Right hindlimb (tissue), 1 donor: ENCODE measurements around the gene APOF.
"Not testable (repeated sequence)": the region's sequence is repeated elsewhere in the genome, so short reads cannot be mapped to it uniquely, and the experiment has no call there.

ENCODE experiments used
- DNase-seq: peaks from one replicate; pipeline ENCODE4 v3.0.0-alpha.2; 2018

Gene APOF

DNA sequence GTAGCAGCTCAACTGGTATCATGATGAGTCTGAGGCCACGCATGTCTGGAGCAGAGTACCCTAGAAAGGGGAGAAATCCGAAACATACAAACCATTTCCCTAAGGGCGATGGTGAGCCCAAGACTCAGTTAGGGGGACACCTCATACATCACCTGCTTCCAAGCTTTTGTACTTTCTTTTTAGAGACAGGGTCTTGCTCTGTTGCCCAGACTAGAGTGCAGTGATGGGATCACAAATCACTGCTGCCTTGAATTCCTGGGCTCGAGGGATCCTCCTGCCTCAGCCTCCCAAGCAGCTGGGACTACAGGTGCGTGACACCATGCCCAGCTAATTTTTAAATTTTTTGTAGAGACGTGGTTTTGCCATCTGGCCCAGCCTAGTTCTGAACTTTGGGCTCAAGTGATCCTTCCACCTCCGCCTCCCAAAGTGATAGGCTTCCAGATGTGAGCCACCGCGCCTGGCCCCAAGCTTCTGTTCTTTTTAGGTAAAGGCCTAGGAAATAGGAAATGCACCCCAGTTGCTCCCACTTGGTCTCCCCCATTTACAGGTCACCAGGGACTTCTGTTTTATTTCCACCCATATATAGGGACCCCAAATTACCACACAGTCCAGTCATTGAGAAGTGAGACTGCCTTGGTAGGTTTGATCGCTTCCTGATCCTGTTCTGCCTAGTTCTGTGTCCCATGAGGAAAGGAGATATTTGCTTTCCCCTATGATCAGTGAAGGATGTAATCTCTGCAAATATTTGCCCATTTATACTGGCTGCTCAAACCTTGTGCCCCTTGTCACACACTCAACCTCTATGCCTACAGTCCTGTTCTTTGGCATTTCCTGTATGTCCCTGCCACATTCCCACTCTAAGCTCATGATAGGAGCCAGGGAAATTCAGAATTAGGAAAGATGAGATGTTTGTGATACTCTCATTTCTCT lies at the start of gene APOF:
TSS of gene APOF (minus strand) at position 728 of the 930 bp plus-strand sequence. CDS start at position 616, 112 bp downstream.
- no peak for DNase-seq

- DNase-seq = no peak
These were observed 49.4 kb upstream of the APOF start for GRCh38 chr12:56411781-56412639.

DNA sequence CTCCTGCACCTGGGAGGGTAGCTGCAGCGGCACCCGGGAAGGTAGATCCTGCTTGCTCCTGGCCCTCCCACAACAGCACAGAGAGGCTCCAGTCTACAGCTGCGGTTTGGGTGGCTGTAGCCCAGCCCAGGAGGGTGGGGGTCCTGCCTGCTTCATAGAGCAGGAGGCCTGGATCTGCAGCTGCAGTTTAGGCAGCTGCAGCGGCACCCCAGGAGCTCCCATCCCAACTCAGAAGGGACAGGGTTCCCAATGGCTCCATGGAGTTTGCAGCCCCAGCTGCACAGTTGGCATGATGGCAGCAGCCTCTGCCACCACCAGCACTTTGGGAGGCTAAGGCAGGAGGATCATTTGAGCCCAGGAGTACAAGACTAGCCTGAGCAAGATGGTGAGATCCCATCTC lies 48.1 kb upstream of the APOF start:
- no peak for DNase-seq

DNA sequence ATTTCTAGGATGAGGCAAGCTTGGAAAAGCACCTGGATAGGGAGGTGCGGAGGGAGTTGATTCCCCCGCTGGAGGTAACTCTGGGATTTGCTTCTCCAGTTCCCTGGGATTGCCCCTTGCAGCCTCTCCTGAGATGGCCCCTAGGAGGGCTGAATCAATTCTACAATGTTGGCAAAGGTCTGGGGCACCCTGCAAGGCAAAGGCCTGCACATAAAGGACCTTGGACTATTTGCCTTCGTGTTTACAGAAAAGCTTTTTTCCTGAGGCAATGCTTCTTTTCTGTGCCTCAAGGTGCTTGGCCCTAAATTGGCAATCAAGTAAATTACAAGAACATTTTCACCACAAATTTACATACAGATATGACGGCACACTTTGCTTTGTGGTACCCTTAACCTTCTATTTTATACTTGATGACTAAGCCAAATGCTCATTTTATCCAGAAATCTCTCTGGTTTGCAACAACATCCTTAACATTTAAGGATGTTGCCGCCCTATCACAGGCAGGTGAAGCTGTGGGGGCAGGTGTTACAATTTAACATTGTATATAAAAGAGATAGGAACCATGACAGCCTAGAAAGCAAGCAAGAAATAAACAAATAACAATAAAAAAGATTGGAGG lies 46.3 kb upstream of the APOF start:
- DNase-seq = no peak

DNA sequence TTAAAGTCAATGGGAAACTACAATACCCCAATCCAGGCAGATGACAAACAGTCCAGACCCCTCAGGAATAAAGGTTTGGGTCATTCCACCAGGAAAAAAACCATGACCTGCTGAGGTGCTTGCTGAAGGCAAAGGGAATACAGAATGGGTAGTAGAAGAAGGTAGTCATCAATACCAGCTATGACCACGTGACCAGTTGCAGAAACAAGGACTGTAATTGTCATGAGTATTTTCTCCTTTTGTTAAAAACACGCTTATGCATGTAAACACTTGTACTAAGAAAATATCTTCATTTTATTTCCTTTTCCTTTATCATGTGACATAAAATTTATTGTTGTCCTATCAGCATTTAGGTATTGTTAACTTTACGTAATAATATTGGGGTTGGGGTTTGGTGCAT lies 41.6 kb upstream of the APOF start:
- not testable (repeated sequence) for DNase-seq

- DNase-seq = not testable (repeated sequence)
These were observed 39.0 kb upstream of the APOF start for GRCh38 chr12:56401612-56402011.

GRCh38 chr12:56401125-56401524 lies 38.5 kb upstream of the APOF start:
- DNase-seq = not testable (repeated sequence)

DNA sequence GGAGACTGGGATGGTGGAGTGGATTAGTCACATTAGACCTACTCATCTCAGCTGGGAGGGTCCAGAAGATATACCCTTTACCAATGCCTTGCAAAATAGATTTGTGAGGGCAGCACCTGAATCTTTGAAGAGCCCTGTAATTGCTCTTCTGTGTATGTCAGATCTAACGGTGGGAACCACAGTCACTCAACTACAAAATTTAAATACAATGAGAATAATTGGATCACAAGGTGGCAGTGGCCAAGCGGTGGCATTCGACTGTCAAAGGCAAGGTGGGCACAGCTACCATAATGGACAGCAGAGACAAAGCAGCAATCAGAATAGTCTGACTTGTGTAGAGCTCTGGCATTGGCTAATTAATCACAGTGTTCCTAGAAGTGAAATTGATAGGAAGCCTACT lies 36.8 kb upstream of the APOF start:
- not testable (repeated sequence) for DNase-seq

- no peak for DNase-seq
These were observed 35.7 kb upstream of the APOF start for GRCh38 chr12:56398324-56398723.

DNA sequence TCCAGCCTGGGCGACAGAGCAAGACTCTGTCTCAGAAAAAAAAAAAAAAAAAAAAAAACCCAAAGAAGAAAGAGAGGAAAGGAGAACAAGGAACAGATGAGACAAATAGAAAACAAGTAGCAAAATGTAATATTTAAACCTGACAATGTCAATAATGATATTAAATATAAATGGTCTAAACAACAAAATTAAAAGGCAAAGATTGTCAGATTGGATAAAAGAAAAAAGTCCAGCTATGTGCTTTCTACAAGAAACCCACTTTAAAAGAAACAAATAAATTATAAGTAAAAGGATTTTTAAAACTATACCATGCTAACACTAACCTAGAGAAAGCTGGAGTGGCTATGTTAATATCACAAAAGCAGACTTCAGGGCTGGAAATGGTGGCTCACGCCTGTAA lies 29.7 kb upstream of the APOF start:
- no peak for DNase-seq

- DNase-seq = no peak
These were observed 29.1 kb upstream of the APOF start for GRCh38 chr12:56391721-56392120.

GRCh38 chr12:56389412-56389811 lies 26.8 kb upstream of the APOF start:
- no peak for DNase-seq

DNA sequence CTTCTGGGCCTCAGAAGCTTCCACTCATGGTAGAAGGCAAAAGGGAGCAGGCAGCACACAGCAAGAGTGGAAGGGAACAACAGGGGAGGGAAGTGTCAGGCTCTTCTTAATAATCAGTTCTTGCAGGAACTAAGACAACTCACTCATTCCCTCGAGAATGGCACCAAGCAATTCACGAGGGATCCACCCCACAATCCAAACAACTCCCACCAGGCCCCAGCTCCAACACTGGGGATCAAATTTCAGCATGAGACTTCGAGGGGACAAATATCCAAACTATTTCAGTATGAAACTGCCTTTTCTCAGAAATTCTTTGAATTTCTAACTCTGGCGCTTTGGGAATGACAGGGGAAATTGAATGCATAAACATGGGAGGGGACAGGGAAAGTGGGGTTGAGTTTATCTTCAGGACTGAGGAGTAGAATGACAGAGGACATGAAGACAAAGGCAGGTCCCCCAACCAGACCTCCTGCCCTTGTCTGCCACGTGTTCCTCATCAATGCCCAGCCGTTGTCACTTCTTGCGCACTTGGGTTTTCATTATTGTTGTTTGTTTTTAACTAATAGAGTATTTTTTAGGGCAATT lies 24.6 kb upstream of the APOF start:
- DNase-seq = no peak

DNA sequence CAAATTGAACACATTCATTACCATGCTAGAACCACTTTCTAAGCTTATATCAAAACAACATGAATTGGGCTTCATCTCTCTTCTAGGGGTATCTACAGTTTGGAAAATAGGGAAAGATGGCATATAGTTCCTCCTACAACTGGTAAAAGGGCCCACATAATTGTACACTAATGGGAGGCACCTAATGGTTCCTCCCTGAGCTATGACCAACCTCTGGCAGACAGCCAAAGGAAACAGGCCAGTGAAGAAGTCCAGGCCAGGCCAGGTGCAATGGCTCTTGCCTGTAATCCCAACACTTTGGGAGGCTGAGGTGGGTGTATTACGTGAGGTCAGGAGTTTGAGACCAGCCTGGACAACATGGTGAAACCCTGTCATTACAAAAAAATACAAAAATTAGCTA lies 23.2 kb upstream of the APOF start:
- no peak for DNase-seq

- no peak for DNase-seq
These were observed 20.0 kb upstream of the APOF start for GRCh38 chr12:56382611-56383010.

- DNase-seq = no peak
These were observed 15.3 kb upstream of the APOF start for GRCh38 chr12:56377989-56378316.

DNA sequence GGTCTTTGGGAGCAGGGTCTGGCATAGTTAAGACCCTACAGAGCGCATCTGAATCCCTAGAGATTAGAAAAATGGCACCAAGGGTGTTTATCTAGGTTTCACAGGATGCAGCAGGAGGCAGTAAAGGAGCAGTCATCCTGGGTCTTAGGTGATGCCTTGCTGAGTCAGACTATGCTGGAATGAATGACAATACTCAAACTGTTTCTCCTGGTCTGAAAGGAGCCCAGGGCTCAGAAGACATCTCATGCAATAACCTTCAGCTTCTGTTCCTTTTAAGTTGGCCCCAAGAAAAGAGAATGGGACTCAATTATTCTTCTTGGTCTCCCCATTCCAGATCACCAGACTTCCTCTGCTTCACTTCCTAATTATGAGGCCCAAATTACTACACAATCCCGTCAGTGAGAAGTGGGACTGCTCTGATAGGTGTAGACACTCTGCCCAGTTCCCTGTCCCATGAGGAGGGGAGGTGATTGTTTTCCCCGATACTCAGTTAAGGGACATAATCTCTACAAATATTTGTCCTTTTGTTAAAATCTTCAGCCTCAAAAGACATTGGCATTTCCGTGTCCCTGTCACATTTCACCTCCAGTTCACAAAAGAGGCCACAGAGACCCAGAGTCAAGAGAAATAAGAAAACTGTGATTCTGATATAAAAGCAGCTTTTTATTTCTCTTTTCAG lies 14.8 kb upstream of the APOF start:
- no peak for DNase-seq

DNA sequence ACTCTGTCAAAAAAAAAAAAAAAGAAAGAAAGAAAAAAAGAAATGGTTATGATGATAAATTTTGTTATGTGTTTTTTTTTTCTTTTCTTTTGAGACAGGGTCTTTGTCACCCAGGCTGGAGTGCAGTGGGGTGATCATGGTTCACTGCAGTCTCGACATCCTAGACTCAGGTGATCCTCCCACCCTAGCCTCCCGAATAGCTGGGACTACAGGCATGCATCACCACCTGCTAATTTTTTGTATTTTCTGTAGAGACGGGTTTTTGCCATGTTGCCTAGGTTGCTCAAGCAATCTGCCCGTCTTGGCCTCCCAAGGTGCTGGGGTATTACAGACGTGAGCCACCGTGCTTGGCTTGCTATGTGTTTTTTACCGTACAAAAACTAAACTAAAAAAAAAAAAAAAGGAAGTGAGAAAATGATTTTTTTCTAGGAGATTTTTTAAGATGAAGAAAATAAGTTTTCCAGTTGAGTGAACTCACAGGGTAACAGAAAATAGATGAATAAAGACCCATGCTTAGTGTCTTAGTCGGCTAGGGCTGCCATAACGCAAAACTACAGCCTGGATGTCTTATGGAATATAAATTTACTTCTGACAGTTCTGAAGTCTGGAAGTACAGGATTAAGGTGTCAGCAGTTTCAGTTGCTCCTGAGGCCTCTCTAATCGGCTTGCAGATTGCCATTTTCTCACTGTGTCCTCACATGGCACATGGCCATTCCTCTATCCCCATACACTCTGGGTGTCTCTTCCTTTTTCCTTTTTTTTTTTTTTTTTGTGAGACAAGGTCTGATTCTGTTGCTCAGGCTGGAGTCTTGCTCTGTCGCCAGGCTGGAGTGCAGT lies 13.2 kb upstream of the APOF start:
- DNase-seq = no peak

- DNase-seq = no peak
These were observed 12.3 kb upstream of the APOF start for GRCh38 chr12:56374726-56375597.

DNA sequence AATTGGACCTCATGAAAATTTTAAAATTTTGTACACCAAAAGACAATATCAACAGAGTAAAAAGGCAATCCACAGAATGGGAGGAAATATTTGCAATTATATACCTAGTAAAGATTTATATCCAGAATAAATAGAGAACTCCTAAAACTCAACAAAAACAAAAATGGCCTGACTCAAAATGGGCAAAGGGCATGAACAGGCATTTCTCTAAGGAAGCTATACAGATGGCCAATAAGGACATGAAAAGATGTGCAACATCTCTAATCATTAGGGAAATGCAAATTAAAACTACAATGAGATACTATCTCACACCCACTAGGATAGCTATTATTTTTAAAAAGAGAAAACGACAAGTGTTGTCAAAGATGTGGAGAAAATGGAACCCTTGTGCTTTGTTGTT lies 10.9 kb upstream of the APOF start:
- no peak for DNase-seq

DNA sequence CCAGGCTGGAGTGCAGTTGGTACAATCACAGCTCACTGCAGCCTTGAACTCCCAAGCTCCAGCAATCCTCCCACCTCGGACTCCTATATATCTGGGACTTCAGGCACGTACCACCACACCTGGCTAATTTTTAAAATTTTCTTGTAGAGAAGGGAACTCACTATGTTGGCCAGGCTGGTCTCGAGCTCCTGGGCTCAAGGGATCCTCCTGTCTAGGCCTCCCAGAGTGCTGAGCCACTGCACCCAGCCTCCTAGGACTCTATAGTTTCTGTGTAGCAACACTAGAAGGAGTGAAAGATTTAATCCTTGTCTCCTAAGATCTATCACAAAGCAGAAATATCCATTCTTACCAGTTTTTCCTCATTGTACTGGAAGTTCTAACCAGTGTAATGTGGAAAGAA lies 4.3 kb upstream of the APOF start:
- no peak for DNase-seq
